Renal pelvis (tissue), 4 donors: ENCODE data around the gene METTL26. TPM values are rescaled to one million over a fixed set of nuclear protein-coding genes. Genes with fewer than 3 reads are reported as not detected.

Experiments used
- DNase-seq: peaks from one replicate; pipeline ENCODE4 v3.0.0-alpha.2; 2013
- polyA plus RNA-seq, 3 donors: library from polyadenylated mRNA; unstranded; fragments of 120-200 nt; gene quantifications; one replicate each; pipeline ENCODE4 v1.2.1, GENCODE V29; 2013; ENCODE audit not compliant: insufficient read length in 3 of 3

The METTL26 gene
- polyA plus RNA-seq, 3 donors: 51.4 to 71.5 (median 67.8) TPM

DNA sequence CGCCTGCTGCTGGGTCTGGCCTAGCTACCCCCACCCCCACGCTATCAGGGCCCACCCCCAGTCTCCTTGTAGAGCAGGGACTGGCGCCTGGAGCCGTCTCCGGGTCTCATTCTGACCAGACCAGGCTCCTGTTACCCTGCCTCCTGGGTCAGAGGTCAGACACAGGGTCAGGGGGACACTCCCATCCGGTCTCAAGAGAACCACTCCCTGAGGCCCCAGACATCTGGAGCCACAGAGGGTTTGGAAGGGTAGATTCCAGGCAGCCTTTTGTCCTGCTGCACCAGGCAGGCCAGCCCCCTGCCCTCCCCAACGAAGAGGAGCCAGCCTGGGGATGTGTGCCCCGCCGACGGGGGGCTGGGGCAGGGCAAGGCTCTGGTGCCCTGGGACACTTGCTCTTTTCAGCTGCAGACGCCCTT, 6.3 kb downstream of the METTL26 start:
- no peak for DNase-seq

DNA sequence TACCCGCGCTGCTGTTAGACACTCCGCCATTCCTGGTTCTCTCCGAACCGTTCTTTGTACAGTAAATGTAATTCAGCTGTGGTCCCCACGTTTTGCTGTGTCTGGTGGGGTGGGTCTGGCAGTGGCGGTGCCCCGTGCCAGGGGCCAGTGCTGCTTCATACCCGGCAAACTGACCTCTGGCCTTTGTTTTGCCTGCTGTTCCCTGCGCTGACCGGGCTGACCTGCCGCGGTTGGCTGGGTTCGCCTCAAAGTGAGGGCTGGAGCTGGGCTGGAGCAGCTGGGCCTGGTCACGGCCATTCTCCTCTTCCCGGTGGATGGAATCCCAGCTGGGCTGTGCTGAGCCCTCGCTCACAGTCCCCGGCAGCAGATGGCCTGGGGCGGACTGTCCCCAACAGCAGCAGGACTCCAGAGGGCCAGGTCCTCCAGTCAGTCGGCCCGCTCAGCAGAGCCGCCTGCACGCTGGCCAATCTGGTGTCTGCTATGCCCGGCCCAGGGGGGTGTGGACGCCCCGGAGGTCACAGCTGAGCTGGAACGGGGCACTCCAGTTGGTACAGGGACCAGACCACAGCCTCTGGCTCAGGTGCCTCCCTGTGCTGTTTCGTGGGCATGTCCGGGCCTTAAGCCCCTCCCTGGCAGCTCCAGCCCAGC, 6.8 kb downstream of the METTL26 start:
- DNase-seq: no peak

DNA sequence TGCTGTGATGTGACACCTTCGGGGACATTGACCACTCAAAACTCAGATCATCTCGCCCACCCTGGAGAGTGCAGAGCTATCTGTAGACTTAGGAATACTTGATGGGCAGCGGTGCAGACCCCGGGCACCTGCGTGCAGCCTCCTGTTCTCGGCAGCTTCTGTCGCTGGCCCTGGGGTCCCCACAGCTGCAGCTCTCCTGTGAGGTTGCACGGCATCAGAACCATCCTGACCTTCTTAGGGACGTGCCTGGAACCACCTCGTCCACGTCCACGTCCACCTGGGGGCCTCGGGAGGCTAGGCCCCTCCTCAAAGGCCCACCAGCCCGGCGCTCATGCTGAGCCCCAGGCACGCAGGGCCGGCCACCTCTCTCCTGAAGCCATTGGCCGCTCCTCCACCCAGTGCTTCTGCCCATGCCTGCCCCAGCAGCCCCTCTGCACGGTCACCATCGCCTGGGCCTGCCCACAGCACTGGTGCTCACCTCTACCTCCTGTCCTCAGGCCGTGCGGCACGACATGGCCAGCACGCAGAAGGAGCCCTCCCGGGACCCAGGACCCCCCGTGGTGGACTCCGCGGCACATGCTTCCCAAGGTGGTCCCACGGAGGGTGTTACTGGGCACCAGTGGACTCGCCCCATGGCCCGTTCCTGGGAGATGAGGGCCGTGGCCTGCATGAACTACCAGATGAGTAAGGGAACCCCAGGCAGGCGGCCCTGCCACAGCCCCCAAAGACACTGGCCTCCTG, 7.6 kb downstream of the METTL26 start:
- DNase-seq: no peak

DNA sequence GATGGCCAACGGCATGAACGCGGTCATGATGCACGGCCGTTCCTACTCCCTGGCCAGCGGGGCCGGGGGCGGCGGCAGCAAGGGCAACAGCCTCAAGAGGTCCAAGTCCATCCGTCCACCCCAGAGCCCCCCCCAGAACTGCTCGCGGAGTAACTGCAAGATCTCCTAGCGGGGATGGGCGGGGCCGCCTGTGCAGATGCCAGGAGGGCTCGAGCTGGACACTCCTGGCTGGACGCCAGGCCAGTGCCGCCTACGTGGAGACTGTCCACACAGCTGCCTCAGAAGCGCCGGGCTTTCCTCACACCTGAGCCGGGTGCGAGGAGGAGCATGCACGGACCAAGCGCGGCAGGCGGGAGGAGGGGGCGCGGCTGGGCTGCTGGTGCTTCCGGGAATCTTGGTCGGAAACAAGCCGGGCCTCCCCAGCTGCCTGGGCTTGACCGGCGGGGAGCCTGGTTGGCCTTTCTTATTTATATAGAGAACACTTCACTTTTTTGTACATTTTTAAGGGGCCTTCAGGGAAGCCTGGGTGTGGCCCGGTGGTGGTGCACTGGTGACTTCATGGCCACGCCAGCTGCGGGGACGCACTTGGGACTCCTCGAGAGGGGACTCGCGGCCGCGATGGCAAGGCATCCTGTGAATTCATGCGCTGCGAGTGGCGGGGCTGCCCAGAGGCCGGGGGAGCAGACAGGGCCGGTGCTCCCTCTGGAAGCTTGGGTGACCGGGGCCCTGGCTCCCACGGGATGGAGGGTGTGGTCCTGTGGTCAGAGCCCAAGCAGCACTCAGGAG, 8.5 kb downstream of the METTL26 start:
- DNase-seq: no peak

DNA sequence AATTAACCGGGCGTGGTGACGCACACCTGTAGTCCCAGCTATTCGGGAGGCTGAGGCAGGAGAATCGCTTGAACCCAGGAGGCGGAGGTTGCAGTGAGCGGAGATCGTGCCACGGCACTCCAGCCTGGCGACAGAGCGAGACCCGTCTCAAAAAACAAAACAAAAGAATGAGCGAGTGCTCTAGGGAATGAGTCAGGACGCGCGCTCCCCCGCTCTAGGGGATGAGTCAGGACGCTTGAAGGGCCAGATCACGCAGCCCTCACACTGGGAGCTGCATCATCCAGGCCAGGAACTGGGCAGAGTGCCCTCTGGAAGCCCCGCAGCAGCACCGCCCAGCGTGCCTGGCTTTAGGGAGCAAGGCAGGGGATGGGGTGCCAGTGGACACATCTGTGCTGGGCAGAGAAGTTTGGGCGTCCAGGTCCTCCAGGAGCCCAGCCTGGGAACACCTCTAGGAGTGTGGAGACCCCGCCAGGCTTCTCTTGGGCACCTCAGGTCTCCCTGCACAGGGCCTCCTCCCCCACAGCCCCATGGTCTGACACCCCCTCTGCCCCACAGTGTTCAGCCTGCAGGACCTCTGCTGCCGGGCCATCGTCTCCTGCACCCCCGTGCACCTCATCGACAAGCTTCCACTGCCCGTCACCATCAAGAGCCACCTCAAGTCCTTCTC, 9.2 kb downstream of the METTL26 start:
- DNase-seq: no peak

DNA sequence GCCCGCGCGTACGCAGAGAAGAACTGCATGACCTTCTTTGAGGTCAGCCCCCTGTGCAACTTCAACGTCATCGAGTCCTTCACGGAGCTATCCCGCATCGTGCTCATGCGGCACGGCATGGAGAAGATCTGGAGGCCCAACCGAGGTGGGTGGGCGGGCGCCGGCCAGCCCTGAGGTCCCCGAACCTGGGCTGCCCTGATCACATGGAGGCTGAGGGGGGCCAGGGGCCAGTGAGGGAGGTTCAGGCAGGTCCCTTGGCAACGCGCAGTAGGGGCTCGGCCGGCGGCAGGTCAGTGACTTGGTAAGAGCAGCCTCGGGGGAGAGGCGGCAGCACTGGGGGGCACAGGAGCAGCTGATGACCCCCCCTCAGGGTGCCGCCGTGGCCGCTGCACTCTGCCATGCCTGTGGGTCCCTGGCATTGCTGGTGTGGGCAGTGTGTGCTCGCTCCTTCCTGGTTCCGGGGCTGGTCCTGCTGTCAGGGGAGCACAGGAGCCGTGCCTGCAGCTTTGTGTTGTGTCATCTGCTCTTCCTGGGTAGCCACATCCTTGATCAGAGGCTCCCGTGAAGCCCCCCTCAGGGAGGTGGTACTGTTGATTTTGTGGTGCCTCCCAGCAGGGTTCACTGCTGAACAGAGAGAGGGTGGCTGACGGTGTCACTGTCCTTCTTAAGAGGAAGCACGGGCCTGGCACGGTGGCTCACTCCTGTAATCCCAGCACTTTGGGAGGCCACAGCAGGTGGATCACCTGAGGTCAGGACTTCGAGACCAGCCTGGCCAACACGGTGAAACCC, 9.9 kb downstream of the METTL26 start:
- no peak for DNase-seq

DNA sequence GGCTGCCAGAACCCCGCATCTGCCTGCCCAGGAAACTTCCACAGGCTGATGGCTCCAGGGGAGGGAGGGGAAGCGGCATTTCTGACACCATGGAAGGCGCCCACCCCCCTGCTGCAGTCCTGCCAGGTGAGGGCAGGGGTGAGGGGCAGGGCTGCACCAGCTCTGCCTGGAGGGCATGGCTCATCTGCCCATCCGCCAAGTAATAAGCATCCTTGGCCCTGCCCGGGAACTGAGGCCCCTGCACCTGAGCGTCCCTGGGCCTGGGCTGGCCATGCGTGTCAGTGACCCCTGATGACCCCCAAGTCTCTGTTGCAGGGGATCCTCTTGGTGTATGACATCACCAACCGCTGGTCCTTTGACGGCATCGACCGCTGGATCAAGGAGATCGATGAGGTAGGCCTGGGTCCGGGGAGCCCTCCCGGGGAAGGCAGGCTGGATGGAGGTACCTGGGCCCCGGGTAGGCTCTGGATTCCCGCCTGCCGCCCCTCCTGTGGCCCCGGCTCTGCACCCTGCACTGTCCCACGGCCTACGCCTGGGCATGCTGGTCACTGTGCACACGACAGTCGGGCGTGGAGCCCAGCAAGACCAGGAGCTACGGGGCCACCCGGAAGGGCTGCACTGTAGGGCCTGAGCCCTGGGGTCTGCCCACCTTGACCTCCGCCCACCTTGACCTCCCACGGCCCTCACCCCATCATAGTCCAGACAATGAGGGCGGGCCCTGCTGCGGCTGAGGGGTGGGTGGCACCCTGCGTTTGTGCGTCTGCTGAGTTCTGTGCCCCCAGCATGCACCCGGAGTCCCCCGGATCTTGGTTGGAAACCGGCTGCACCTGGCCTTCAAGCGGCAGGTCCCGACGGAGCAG, 10.8 kb downstream of the METTL26 start:
- DNase-seq: no peak

DNA sequence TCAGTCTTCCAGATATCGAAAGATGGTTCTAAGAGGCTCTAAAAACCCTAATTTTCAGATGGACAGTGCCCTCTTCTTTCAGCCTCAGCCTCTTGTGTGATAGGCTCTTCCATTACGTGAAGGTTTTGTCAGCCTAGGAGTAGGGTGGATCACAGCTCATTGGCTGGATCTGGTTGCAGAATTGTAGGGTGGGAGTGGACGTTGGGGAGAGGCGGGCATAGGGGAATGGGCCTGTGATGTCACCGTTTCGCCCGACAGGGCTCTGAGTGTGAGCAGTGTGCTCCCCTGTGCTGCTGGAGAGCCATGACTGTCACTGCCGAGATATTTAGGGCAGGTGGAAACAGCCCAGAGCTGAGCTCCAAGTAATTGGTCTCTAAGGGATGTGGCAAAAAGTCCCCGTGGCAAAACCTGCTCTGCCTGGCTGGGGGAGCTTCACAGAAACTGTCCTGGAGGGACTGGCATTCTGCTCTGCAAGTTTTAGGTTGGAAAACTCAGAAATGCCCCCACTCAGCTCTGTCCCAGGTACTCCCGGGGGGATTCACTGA, 11.5 kb downstream of the METTL26 start:
- no peak for DNase-seq

DNA sequence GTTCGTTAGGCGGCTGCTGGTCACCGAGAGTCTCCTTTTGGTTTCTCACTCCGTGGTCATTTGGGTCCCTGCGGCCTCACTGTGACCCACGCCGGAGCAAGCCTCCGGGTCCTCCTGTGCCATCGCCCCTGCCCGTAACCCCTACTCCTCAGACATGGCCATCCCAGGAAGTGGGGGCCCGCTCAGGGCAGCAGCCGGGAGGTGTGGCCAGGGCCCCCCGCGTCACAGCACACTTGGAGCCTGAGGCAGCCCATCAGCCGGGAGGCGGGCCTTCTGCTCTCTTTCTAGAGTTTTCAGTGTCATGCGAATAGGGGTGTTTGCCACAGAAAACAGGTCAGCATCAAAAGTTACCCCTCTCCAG, 13.2 kb downstream of the METTL26 start:
- DNase-seq: no peak

DNA sequence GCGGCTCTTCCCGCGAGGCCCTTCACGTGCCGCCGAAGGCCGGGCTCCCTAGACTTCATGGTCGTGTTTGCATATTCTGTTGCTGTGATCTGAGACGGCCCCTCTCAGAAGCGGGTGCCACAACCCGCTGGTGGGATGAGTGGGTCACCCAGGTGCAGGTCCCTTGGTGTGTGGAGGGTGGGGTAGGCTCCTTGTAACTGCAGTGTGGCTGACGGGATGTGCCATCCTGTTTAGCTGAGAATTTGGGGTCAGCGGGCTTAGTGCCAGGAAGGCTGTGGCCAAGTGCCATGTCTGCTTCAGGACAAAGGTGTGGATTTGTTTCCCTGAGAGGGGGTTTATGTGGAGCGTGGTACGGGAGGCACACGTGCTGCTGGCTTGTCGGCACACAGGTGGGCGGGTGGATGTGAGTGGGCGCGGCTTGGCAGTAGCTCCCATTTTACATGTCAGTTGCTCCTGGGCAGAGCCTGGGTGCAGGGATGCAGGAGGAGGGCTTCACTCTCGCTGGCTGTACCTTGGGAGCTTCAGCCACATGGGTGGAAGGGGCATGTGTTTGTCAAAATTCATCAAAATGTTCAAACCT, 14.5 kb downstream of the METTL26 start:
- no peak for DNase-seq

DNA sequence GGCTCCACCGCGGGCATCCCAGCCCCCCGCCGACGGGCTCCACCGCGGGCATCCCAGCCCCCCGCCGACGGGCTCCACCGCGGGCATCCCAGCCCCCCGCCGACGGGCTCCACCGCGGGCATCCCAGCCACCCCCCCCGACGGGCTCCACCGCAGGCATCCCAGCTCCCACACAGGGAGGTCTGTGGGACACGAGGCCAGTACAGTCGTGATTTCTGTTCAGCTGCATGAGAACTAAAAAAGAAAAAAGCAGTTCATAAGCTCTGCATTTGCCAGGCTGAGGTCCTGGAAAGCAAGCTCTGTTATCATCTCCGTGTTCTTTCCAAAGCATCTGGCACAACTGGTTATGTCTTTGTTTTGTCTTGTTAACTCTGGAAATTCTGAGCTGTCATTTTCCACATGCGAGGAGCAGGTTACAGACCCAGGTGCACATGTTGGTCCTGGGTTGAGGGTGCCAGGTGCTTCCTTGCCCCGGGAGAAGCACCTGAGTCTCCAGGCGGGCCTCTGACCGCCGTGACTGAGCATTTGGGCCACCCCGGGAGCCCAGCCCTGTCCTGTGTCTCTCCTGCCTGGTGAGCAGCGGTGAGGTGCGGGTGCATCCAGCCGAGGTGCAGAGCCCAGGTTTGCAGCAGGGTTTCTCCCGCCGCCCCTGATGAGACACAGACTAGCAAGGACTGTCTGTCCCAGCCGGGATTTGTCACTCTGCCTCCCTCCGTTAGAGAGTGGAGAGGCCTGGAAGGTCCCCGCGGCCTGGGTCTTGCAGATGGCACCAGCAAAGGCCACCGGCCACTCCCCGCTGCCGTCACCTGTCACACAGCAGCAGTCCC, 15.2 kb downstream of the METTL26 start:
- no peak for DNase-seq

DNA sequence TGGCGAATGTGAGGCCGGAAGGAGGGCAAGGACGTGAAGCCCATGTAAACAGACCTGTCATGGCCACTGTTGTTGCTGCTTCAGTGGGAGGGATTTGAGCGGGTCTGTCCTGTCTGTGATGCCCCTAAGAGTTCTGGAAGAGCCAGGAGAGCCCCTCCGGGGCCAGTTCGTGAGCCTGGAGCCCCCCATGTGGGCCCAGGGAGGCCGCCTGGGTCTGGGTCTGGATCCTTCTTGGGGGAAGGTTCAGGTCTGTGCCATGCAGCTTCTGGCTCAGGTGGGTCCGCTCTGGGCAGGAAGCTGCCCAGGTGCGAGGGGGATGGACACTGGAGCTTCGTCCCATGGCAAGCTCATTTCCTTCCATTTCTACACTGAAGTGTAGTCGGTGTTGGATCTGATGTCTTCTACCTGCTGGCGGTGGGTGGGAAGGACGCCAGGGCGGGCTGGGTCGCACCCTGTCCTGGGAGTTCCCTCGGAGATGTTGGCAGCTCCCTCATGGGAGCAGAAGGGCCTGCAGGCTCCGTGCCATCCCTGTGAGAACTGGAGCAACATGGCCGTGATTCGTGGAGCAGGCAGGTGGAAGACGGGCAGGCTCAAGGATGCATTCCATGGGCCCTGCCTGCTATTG, 16.5 kb downstream of the METTL26 start:
- no peak for DNase-seq

DNA sequence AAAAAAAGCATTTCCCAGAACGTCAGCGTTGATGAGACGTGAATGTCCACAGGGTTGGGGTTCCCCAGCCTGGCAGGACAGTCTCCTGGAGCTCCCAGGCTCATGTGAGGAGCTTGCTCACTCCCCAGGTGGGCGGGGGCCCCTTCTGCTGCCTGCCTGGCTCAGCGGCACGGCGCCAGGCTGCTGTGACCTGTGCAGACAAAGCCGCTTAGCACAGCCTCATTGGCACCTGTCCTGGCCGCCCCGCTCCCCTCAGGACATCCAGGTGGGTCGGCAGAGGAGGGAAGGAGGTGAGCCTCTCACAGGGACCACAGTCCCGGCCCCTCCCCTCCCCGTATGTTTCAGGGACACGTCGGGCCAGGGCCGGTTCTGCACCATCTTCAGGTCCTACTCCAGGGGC, 18.2 kb downstream of the METTL26 start:
- no peak for DNase-seq

DNA sequence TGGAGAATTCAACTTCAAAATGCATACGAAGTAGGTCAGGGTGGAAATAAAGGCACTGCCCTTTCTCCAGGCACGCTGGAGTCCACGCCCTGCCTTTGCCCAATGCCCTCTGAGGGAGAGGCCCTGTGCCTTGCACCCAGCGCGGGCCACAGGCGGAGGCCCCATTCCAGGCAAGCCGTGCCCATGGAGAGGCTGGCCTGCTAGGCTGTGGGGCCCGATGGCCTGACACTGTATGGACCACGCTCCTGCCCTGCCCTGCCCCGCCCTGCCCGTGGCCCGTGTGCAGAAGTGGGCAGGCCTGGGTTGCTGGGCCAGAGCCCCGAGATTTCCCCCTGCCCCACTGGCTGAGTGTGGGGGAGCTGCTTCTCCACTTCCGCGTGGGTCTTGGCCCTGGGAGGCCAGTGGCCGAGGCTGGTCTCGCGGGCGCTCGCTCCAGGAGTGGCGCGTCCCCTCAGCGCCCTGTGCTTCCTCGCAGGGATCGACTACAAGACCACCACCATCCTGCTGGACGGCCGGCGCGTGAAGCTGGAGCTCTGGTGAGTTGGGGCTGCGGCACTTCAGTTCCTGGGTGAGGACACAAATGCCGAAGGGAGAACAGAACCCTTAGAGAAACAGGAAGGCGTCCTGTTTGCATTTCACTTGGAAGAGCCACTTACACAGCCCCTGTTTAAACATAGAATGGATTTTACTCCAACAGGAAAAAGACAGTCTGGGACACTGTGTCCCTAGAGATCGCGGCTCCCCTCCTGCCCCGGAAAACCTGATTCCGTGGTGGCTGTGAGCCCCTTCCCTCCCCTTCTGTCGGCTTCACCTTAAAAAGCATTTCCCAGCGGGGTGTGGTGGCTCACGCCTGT, 19.1 kb downstream of the METTL26 start:
- no peak for DNase-seq

DNA sequence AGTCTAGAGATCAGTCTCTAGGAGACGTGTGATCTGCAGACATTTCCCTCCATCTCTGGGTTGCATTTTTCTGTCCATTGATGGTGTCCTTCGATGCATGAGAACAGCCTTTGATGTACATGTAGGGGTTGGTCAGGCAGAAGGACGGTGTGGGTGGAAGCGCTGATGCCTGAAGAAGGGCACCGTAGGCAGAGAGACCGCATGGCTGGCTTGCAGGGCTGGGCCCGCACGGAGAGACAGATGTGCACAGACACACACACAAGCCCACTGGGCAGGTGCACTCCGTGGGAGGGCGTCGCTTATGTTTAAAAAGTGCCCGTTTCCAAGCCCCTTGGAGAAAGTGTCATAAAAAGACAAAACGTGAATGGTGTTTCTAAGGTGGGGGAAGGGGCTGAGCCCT, 21.0 kb downstream of the METTL26 start:
- DNase-seq: no peak

DNA sequence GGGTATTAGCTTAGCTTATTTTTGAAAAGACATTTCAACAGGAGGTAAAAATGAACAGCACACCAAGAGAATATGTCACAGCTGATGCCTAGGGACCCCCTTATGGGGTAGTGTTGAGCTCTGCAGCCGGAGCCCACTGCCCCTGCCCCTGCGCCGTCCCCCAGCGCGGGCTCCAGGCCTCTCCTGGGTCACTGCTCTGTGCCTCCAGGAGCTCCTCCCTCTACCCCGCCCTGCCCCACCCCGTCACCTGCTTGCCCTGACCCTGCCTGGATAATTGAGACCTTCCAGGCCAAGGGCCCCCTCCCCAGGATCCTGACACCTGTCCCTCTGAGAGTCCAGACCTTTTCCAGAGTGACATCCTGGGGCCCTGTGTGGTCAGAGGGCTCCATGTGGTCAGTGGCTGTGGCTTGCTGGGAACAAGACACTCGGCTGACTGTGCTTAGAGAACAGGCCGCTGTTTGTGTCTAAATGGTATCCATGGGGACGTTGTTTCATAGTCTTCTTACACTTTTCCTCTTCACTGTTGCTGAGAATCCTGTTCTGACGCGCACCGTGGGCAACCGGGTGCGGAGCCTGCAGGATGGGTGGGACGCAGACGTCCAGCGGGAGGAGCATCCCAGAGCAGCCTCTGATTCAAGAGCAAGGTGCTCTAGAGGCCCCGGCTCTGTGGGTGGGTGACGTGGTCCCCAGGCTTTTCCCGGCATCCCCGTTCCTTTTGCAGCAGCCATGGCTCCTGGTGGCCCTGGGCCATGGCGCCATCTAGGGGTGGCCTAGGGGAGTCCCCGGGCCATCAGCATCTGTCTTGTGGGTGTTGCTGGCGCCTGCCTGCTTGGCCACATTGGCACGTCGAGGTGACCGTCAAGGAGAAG, 25.4 kb downstream of the METTL26 start:
- no peak for DNase-seq

DNA sequence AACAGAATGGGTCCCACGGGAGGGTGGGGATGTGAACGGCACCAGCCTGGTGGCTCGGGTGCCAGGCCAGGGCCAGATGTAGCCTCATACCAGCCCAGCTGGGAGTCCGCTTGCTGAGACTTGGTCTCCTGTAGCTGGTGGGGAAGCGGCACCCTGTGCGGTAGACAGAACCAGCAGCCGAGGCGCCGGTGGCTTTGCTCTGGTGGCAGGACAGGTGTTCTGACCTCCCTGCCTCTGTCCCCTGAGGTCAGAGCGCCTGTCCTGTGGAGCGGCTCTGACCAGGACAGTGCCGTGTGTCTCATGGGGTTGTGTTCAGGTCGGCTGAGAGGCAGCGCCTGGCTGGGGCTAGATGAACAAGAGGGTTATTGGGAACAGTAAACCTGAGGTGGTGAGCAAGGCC, 26.1 kb downstream of the METTL26 start:
- DNase-seq: no peak
